ENCODE results near the gene PLGLB1. TPM values are rescaled to one million over a fixed set of nuclear protein-coding genes. Genes with fewer than 3 reads are reported as not detected.

PLGLB1 gene
- total RNA-seq: not detected in 2 replicates

GRCh38 chr2:87021744-87022143, at the start of gene PLGLB1:
TSS of gene PLGLB1 (minus strand) at chr2:87021844. CDS start at chr2:87021783, 61 bp downstream.

Other genes starting within 250 kb of the PLGLB1 start
- not detected in 2 replicates for gene CD8A, start 230.9 kb downstream of the PLGLB1 start, total RNA-seq
- gene CD8B, start 160.0 kb downstream of the PLGLB1 start, total RNA-seq: not detected in 2 replicates
- 0.07 TPM in 1 of 2 replicates, not detected in the other for gene RGPD1, start 79.7 kb downstream of the PLGLB1 start, total RNA-seq

All from airway epithelial cell (primary cell).